ENCODE results near the gene DHRS1.
A peak's percentile ranks its signal among the peaks of the same experiment; 100 is the strongest.
"Not testable (repeated sequence)": the region's sequence is repeated elsewhere in the genome, so short reads cannot be mapped to it uniquely, and the experiment has no call there.

The DHRS1 gene

GRCh38 chr14:24261969-24262327, 37.6 kb downstream of the DHRS1 start:
- no peak for DNase-seq

DNA sequence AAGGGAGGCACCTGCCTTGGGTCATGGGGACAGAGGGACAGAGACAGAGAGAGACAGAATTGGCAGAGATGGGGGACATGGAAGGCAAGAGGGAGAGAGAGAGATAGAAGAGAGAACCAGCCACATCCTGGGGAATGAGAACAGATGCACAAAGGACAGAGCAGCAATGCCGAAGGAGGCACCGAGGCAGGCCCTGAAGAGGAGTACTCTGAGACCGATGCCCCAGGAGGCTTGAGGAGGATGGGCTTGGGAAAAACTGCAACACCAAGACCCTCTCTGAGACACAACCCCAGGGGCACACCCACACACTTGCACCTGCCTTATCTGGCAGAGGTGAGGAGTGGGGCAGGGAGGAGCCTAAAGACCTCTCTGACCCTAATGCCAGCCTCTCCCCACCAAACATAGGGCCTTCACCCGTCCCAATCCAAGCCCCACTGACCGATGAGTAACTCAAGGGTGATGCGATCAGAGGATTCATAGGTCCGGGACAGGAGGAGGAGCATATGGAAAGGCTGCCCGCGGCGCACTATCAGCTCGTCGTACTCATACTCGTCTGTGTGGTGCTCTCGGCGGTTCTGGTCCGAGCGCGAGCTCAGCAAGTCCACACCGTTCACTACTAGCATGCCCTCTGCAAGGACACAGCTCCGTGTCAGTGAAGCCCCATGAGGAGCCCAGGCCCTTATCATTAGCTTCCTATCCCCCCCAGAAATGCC, 38.2 kb downstream of the DHRS1 start:
- no peak for DNase-seq

GRCh38 chr14:24260780-24261157, 38.8 kb downstream of the DHRS1 start:
- no peak for DNase-seq

DNA sequence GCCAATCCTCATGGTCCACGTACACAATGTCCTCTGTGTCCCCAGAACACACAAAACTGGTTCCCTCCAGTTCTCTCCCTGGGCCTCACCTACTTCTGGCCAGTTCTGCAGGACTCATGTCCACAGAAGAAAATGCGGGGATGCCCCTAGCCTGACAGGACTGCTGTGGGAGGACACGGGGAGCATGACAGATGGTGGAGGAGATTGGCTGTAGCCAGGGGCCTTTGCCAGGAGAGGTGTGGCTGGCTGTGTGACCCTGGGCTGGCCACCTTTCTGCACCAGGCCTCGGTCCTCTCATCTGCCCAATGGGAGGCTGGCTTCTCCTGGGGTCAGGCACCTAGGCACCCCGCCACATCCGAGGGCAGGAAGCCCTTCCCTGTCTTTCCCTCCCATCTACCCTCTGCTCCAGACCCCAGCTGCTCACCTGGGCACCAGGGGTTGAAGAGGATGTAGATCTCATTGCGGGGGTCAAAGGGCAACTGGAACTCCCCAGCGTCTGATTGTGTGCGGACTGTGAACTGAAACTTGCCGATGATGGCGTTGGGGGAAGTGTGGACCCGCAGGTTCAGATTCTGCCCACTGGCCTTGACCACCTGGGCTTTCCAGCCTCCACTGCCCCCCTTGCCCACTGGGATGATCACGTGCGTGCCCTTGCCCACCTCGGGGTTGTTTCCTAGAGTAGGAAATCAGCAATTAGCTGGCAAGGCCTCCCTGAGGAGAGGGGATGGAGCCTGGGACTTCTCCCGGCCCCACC, 39.4 kb downstream of the DHRS1 start:
- DNase-seq = no peak

DNA sequence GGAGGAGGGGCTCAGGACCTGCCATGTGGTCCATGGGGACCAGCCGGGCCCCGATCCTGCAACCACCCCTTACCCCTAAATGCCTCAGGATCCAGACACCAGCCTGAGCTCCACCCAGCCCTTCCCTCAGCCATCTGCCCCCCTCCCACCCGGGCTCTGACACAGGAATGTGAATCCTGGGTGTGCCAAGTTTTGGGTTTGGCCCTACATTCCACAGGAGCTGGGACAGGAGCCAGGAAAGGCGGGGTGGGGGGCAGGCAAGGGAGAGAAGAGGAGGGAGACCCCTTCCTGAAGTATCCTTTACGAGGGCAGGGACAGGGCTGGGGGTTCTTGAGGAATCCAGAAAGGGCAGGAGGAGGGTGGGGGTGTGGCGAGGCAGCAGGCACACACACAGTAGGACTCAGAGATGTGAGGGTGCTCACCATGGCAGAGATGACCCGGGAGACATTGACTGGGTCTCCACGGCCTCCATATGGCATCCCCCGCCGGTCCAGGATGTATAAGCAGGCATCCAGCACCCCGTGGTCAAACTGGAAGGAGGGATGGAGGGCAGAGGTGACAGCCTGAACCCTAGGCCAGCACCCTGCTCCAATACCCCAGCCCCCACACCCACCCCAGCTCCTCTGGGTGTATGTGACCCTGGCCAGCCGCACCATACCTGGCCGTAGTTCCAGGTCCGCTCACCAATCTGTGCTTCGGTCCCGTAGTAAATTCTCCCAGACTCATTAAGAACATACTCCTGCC, 40.1 kb downstream of the DHRS1 start:
- peak; percentile 67 for DNase-seq

GRCh38 chr14:24258548-24259265, 40.9 kb downstream of the DHRS1 start:
- no peak for DNase-seq

DNA sequence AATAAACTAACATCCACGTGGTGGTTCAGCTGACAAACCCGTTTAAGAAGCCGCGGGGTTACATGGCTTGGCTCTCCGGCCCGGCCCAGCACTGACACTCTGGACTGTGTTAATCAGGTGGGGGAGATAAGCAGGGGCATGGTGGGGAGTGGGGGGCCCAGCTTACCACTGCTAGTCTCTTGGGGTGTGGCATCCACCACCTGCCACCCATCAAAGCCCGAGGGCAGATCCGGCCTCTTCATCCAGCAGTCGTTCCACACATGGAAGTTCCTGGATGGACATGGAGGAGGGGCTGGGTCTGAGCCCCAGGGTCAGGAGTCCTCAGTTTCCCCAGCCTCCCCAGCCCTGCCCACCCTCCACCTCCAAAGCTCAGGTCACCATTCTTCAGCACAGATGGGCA, 41.5 kb downstream of the DHRS1 start:
- DNase-seq = no peak

GRCh38 chr14:24256960-24257359, 42.6 kb downstream of the DHRS1 start:
- no peak for DNase-seq

- no peak for DNase-seq
Measured at GRCh38 chr14:24255931-24256711, 43.5 kb downstream of the DHRS1 start.

GRCh38 chr14:24255438-24255837, 44.1 kb downstream of the DHRS1 start:
- DNase-seq = no peak

GRCh38 chr14:24254630-24255392, 44.8 kb downstream of the DHRS1 start:
- DNase-seq = no peak

DNA sequence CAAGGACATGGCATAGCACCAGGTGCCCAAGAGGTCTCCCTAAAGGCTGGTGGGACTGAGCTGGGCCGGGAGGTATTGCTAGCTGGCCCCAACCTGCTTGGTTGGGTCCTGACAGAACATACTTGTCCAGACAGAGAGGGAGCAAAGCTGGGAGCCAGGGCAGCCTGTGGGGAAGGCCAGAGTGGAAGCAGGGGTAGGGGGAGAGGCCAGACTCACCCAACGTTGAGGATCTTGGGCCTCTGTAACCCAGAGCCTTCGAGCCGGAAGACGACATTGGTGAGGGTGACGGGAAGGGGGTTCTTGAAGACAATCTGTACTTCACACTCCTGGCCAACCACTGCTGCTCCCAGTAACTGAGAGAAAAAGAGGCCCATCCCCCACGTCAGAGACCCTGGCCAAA, 45.6 kb downstream of the DHRS1 start:
- no peak for DNase-seq

DNA sequence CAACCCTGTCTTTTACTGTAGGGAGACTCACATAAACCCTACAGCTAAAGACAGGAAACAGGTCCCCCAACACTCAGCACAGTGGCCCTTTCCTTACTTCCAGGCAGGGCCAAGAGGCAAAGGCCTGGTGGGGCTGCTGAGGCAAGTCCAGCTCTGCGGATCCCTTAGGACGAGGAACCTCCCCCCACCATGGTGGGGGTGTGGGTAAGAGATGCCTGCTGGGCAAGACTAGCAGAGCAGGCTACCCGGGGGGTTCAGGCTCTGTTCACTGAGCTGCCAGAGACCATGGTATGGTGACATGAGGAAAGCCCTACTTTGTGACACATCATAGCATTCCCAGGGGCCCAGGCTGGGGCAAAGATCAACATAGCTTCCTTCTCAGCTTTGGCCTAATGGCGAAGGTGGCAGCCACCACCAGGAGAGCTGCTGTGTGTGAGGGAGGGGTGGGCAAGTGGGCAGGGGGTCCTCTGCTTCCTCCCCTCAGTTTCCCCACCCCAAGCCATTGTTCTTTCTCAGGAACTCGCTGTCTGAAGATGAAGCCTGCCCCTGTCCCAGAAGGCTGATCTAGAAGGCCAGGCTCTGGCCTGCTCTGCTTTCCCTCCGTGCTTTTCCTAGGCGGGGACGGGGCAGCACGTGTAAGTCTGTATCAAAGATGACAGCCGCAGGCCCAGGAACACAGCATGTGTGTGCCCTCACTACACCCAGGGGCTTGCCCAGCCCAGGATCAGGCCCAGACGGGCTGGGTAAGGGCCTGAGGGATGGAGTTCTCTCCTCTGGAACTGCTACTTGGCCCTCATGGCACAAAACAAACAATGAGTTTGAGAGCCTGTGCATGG, 47.1 kb downstream of the DHRS1 start:
- no peak for DNase-seq

DNA sequence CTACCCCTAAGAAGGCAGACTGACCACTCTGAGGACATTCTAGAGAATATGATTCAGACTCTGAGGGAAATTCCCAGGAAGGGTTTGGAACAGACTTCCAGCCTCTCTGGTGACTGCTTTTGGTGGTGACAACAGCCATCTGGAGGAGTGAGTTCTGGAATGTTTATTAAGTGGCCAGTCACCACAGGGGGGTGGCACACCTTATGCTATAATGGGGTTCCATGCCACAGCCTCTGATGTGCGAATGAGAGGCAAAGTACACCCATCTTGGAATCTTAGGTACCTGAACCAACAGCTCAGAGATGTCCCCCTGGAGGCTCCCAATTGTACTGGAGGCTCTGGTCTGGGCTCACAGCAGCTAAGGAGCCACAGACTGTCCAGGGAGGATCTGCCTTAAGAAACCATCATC, 47.7 kb downstream of the DHRS1 start:
- DNase-seq = peak; percentile 21

DNA sequence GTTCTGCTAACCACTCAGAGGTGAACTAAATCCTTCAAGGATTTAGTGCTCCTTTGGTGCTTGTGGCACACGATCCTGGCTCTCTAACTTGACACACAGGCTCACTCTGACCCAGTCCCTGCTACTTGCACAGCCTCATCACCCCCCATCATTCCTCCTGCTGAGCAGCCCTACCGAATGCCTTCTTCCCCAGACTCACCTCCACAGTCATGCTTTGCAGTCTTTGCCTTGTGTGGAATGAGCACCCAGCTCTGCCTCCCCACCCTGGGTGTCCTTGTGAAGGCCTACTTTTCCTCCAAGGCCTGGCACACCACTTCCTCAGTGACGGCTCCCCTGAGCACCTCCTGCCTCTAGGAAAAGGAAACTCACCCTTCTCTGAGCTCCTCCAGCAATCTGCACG, 49.2 kb downstream of the DHRS1 start:
- peak; percentile 33 for DNase-seq

GRCh38 chr14:24249230-24250021, 50.2 kb downstream of the DHRS1 start:
- DNase-seq = peak; percentile 23

DNA sequence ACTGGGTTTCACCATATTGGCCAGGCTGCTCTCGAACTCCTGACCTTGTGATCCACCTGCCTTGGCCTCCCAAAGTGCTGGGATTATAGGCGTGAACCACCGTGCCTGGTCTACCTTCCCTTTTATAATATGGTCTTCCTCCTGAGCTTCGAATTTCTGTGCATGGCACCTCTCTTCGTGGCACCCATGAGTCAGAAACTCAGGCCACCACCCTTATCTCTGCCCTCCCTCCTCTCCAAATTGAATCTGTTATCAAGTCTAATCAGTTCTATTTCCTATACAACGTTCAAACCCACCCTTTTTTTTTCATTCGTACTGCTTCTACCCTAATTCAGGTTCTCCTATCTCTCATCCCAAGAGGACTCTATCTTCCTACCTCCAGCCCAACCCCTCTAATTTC, 52.2 kb downstream of the DHRS1 start:
- DNase-seq = no peak

DNA sequence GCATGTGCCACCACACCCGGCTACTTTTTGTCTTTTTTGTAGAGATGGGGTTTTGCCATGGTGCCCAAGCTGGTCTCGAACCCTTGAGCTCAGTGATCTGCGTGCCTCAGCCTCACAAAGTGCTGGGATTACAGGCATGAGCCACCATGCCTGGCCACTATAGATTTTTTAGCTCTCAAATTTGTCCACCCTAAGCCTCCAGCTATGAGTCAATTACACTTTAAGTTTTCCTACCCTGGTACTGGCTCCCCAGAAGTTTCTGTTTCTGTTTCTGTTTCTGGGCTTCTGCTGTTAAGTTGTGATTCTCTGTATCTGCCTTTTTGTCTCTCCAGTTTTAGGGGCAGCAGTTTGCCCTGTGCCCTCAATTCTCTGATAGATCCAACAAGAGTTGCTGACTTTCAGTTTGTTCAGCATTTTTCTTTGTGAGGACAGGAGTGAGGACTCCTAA, 52.8 kb downstream of the DHRS1 start:
- DNase-seq = no peak

DNA sequence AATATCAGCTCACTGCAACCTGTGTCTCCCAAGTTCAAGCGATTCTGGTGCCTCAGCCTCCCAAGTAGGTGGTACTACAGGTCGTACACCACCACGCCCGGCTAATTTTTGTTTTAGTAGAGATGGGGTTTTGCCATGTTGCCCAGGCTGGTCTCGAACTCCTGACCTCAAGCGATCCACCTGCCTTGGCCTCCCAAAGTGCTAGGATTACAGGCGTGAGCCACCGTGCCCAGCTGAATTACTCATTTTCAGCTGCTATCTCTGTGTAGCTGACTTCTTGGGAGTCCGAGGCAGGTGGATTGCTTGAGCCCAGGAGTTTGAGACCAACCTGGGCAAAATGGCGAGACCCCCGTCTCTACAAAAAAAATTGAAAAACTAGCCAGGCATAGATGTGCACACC, 54.2 kb downstream of the DHRS1 start:
- not testable (repeated sequence) for DNase-seq

DNA sequence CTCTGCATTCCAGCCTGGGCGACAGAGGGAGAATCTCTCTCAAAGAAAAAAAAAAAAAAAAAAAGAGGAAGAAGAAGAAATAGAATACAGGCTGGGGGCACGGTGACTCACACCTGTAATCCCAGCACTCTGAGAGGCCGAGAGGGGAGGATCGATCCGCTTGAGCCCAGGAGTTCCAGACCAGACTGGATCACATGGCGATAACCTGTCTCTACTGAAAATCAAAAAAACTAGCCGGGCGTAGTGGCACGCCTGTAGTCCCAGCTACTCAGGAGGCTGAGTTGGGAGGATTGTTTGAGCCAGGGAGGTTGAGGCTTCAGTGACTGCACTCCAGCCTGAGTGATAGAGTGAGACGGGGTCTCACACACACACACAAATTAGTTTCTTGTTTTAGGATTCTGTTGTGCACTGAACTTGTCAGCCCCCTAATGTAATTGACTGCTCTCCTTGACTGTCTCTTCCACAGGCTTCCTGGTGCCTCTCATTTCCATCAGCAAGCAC, 56.2 kb downstream of the DHRS1 start:
- DNase-seq = no peak

Measured in right forelimb (tissue), 1 donor.